Activated CD8-positive, alpha-beta memory T cell treated with anti-CD3 and anti-CD28 coated beads for 24 hours (primary cell): ENCODE measurements around the gene CDV3.

Experiments
- DNase-seq: peaks from one replicate; pipeline ENCODE4 v3.0.0-alpha.2; 2020

CDV3 gene

GRCh38 chr3:133606902-133607301 lies 33.4 kb downstream of the CDV3 start:
- no peak for DNase-seq

GRCh38 chr3:133607816-133608215 lies 34.3 kb downstream of the CDV3 start:
- DNase-seq: no peak

- no peak for DNase-seq
Observed at GRCh38 chr3:133608388-133608787, 34.9 kb downstream of the CDV3 start.

GRCh38 chr3:133610031-133610430 lies 36.5 kb downstream of the CDV3 start:
- DNase-seq: no peak

- DNase-seq: no peak
Observed at GRCh38 chr3:133611534-133611933, 38.0 kb downstream of the CDV3 start.

GRCh38 chr3:133620066-133620784 lies 46.7 kb downstream of the CDV3 start:
- no peak for DNase-seq

GRCh38 chr3:133627789-133628188 lies 54.3 kb downstream of the CDV3 start:
- DNase-seq: no peak

- DNase-seq: no peak
Observed at GRCh38 chr3:133629146-133629545, 55.7 kb downstream of the CDV3 start.

GRCh38 chr3:133633439-133633838 lies 60.0 kb downstream of the CDV3 start:
- DNase-seq: no peak
